K562 (cell line): ENCODE measurements around the gene TTC33. TPM values are rescaled to one million over a fixed set of nuclear protein-coding genes. Genes with fewer than 3 reads are reported as not detected.

ENCODE experiments used
- CAMTA2 ChIP-seq: fragments of 250-450 bp; sonication (Bioruptor Pico); conservative IDR thresholded peaks from 2 replicates; pipeline ENCODE4 v1.5.1; 2022
- MECOM ChIP-seq: fragments of 250-450 bp; sonication (Bioruptor Pico); IDR thresholded peaks from 2 replicates; pipeline ENCODE4 v1.8.0; 2022; ENCODE audit warnings: inconsistent platforms
- NR1H2 ChIP-seq: sonication (generic); formaldehyde crosslinking; IDR thresholded peaks from 2 replicates; pipeline ENCODE4 v1.4.0; 2020; ENCODE audit warnings: mild to moderate bottlenecking, missing genetic modification reagents
- POLR2H ChIP-seq: IDR thresholded peaks from 2 replicates; pipeline ENCODE4 v1.6.1; 2016; ENCODE audit warnings: missing genetic modification characterization, low read depth, mild to moderate bottlenecking, control low read depth, missing compliant biosample characterization, moderate library complexity
- RBBP5 ChIP-seq: fragments of 200-600 bp; sonication (generic); IDR thresholded peaks from 2 replicates; pipeline ENCODE4 v1.6.1; 2012; ENCODE audit warnings: borderline replicate concordance, mild to moderate bottlenecking, low read length, control low read depth, inconsistent platforms; ENCODE audit not compliant: insufficient read depth, poor library complexity, severe bottlenecking
- SMAD4 ChIP-seq: fragments of 250-450 bp; sonication (Bioruptor Pico); conservative IDR thresholded peaks from 2 replicates; pipeline ENCODE4 v1.8.0; 2021; ENCODE audit warnings: inconsistent platforms, mild to moderate bottlenecking, moderate library complexity
- polyA plus RNA-seq, 8 experiments: library from polyadenylated mRNA; depleted of rRNA in 4 of 8; stranded (reverse) in 5 of 8; unstranded in 3 of 8; fragments of >200 nt; fragmentation: Nextera tagmentation in 2 of 8; fragmentation: Illumina TruSeq in 1 of 8; extraction: Ambion mirVana in 2 of 8; extraction: Trizol in 1 of 8; gene quantifications; 2 replicates each; pipeline versions ENCODE4 v1.2.1 to v1.2.3, GENCODE V29; 2011 to 2014; ENCODE audit warnings: inconsistent platforms in 1 of 8, missing spikeins in 1 of 8
- total RNA-seq, 7 experiments: library from RNA; depleted of rRNA in 6 of 7; stranded (reverse); fragments of >200 nt in 6 of 7; fragmentation: Illumina TruSeq in 2 of 7; extraction: Trizol in 2 of 7; gene quantifications; 2 replicates each; pipeline versions ENCODE4 v1.2.1 to v1.2.3, GENCODE V29; 2011 to 2021; ENCODE audit warnings: low replicate concordance in 1 of 7
- TF ChIP-seq, protein P1 (sequence below): fragments of 250-450 bp; sonication (Bioruptor Pico); IDR thresholded peaks from 2 replicates; pipeline ENCODE4 v1.9.0; 2021; ENCODE audit warnings: mild to moderate bottlenecking, inconsistent platforms
- TF ChIP-seq, protein P2 (sequence below): fragments of 200-600 bp; sonication (generic); IDR thresholded peaks from one replicate; pipeline ENCODE4 v1.6.1; 2012; ENCODE audit warnings: mild to moderate bottlenecking, low read depth, low read length, inconsistent platforms
- TF ChIP-seq, protein P3 (sequence below): fragments of 200-800 bp; sonication (Bioruptor generic); IDR thresholded peaks from 2 replicates; pipeline ENCODE4 v1.6.1; 2017; ENCODE audit warnings: missing genetic modification characterization, missing compliant biosample characterization

The TTC33 gene
- total and polyA plus RNA-seq, 9 of the 15 experiments (the other 6 are each of a cell fraction or from before 2014, with no cell fraction given), result 11.5 to 24.9 (median 21.1) TPM

DNA sequence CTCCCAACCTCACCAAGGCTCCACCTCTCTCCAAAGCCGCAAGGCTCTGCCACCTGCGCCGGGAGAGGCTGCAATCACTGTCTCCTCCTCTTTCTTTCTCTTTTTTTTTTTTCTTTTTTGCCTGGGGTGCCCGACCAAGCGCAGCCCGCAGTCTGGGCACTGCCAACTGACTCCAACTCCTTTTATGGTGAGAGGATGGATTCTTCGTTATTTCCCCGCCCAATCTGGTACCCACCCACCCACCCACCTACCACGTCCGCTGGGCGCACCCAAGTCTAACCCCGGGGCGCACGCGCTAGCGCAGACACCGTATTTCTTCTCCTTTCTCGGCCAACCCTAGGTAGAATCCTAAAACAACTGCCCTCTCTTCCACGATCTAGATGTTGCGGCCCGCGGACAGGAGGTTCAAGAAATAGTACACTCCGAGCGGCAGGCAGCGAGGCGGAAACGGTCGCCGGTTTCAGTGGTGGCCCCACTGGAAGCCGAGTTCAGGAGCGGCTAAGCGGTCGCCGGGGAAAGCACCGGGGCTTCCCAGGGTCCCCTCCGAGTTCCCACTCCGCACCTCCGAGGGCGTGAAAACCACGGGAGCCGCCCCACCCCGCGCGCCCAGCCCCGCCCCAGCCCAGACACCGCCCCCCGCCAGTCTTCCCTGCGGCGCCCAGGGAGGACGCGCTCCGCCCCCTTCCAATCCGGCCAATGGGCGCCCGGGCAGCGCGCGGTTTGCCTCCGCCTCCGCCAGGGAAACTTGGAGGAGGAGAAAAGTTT, 76.4 kb downstream of the TTC33 start (continued):
- TF ChIP-seq MECOM (CRISPR knock-in tag) (no peak), NR1H2 (no peak), SMAD4 (CRISPR knock-in tag) (no peak), CAMTA2 (CRISPR knock-in tag) (no peak), POLR2H (tag) (no peak), RBBP5 (peak; percentile 16)
- TF ChIP-seq, protein P1, sequence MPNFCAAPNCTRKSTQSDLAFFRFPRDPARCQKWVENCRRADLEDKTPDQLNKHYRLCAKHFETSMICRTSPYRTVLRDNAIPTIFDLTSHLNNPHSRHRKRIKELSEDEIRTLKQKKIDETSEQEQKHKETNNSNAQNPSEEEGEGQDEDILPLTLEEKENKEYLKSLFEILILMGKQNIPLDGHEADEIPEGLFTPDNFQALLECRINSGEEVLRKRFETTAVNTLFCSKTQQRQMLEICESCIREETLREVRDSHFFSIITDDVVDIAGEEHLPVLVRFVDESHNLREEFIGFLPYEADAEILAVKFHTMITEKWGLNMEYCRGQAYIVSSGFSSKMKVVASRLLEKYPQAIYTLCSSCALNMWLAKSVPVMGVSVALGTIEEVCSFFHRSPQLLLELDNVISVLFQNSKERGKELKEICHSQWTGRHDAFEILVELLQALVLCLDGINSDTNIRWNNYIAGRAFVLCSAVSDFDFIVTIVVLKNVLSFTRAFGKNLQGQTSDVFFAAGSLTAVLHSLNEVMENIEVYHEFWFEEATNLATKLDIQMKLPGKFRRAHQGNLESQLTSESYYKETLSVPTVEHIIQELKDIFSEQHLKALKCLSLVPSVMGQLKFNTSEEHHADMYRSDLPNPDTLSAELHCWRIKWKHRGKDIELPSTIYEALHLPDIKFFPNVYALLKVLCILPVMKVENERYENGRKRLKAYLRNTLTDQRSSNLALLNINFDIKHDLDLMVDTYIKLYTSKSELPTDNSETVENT (CRISPR knock-in tag), result no peak
- TF ChIP-seq, protein P2, sequence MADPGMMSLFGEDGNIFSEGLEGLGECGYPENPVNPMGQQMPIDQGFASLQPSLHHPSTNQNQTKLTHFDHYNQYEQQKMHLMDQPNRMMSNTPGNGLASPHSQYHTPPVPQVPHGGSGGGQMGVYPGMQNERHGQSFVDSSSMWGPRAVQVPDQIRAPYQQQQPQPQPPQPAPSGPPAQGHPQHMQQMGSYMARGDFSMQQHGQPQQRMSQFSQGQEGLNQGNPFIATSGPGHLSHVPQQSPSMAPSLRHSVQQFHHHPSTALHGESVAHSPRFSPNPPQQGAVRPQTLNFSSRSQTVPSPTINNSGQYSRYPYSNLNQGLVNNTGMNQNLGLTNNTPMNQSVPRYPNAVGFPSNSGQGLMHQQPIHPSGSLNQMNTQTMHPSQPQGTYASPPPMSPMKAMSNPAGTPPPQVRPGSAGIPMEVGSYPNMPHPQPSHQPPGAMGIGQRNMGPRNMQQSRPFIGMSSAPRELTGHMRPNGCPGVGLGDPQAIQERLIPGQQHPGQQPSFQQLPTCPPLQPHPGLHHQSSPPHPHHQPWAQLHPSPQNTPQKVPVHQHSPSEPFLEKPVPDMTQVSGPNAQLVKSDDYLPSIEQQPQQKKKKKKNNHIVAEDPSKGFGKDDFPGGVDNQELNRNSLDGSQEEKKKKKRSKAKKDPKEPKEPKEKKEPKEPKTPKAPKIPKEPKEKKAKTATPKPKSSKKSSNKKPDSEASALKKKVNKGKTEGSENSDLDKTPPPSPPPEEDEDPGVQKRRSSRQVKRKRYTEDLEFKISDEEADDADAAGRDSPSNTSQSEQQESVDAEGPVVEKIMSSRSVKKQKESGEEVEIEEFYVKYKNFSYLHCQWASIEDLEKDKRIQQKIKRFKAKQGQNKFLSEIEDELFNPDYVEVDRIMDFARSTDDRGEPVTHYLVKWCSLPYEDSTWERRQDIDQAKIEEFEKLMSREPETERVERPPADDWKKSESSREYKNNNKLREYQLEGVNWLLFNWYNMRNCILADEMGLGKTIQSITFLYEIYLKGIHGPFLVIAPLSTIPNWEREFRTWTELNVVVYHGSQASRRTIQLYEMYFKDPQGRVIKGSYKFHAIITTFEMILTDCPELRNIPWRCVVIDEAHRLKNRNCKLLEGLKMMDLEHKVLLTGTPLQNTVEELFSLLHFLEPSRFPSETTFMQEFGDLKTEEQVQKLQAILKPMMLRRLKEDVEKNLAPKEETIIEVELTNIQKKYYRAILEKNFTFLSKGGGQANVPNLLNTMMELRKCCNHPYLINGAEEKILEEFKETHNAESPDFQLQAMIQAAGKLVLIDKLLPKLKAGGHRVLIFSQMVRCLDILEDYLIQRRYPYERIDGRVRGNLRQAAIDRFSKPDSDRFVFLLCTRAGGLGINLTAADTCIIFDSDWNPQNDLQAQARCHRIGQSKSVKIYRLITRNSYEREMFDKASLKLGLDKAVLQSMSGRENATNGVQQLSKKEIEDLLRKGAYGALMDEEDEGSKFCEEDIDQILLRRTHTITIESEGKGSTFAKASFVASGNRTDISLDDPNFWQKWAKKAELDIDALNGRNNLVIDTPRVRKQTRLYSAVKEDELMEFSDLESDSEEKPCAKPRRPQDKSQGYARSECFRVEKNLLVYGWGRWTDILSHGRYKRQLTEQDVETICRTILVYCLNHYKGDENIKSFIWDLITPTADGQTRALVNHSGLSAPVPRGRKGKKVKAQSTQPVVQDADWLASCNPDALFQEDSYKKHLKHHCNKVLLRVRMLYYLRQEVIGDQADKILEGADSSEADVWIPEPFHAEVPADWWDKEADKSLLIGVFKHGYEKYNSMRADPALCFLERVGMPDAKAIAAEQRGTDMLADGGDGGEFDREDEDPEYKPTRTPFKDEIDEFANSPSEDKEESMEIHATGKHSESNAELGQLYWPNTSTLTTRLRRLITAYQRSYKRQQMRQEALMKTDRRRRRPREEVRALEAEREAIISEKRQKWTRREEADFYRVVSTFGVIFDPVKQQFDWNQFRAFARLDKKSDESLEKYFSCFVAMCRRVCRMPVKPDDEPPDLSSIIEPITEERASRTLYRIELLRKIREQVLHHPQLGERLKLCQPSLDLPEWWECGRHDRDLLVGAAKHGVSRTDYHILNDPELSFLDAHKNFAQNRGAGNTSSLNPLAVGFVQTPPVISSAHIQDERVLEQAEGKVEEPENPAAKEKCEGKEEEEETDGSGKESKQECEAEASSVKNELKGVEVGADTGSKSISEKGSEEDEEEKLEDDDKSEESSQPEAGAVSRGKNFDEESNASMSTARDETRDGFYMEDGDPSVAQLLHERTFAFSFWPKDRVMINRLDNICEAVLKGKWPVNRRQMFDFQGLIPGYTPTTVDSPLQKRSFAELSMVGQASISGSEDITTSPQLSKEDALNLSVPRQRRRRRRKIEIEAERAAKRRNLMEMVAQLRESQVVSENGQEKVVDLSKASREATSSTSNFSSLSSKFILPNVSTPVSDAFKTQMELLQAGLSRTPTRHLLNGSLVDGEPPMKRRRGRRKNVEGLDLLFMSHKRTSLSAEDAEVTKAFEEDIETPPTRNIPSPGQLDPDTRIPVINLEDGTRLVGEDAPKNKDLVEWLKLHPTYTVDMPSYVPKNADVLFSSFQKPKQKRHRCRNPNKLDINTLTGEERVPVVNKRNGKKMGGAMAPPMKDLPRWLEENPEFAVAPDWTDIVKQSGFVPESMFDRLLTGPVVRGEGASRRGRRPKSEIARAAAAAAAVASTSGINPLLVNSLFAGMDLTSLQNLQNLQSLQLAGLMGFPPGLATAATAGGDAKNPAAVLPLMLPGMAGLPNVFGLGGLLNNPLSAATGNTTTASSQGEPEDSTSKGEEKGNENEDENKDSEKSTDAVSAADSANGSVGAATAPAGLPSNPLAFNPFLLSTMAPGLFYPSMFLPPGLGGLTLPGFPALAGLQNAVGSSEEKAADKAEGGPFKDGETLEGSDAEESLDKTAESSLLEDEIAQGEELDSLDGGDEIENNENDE, result no peak
- TF ChIP-seq, protein P3, sequence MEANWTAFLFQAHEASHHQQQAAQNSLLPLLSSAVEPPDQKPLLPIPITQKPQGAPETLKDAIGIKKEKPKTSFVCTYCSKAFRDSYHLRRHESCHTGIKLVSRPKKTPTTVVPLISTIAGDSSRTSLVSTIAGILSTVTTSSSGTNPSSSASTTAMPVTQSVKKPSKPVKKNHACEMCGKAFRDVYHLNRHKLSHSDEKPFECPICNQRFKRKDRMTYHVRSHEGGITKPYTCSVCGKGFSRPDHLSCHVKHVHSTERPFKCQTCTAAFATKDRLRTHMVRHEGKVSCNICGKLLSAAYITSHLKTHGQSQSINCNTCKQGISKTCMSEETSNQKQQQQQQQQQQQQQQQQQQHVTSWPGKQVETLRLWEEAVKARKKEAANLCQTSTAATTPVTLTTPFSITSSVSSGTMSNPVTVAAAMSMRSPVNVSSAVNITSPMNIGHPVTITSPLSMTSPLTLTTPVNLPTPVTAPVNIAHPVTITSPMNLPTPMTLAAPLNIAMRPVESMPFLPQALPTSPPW (CRISPR knock-in tag), result peak; percentile 70
